ENCODE measurements around the gene ZNF670. TPM values are rescaled to one million over a fixed set of nuclear protein-coding genes. Genes with fewer than 3 reads are reported as not detected.

The ZNF670 gene
- total RNA-seq, 4 donors from 2014 or later = 5.0 to 9.5 (median 7.4) TPM

DNA sequence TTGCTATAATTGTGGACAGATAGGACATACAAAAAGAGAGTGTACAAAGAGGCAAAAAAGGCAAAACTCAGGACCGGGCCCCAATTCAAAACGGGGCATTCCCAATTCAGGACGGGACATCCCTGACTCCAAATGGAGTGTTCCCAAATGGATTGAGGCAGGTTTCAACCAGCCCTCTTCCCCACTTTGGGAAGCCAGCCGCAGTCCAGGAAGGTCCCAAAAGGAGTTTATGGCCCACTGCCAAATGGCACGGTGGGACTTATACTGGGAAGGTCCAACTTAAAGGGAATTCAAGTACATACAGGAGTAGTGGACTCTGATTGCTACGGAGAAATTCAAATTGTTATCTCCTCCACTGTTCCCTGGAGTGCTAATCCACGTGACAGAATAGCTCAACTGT is 29.1 kb upstream of the ZNF670 start:
- DNase-seq = no peak
- Histone ChIP-seq H3K4me1 (no peaks in the 10 kb centered on the region), H3K27me3 (no peaks in the 10 kb centered on the region), H3K9me3 (no peaks in the 10 kb centered on the region), H3K36me3 (no peaks in the 10 kb centered on the region), H3K4me3 (no peak overlapping the region), H3K27ac (no peak overlapping the region)
- intact Hi-C loops (cut with DNase I; ENCODE audit: low total_unique reads) = no loop called here
- TF ChIP-seq, protein P1, sequence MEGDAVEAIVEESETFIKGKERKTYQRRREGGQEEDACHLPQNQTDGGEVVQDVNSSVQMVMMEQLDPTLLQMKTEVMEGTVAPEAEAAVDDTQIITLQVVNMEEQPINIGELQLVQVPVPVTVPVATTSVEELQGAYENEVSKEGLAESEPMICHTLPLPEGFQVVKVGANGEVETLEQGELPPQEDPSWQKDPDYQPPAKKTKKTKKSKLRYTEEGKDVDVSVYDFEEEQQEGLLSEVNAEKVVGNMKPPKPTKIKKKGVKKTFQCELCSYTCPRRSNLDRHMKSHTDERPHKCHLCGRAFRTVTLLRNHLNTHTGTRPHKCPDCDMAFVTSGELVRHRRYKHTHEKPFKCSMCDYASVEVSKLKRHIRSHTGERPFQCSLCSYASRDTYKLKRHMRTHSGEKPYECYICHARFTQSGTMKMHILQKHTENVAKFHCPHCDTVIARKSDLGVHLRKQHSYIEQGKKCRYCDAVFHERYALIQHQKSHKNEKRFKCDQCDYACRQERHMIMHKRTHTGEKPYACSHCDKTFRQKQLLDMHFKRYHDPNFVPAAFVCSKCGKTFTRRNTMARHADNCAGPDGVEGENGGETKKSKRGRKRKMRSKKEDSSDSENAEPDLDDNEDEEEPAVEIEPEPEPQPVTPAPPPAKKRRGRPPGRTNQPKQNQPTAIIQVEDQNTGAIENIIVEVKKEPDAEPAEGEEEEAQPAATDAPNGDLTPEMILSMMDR (IDR thresholded peaks at IDR 0.05) = no peak
- TF ChIP-seq POLR2A (IDR thresholded peaks at IDR 0.05) = no peak

DNA sequence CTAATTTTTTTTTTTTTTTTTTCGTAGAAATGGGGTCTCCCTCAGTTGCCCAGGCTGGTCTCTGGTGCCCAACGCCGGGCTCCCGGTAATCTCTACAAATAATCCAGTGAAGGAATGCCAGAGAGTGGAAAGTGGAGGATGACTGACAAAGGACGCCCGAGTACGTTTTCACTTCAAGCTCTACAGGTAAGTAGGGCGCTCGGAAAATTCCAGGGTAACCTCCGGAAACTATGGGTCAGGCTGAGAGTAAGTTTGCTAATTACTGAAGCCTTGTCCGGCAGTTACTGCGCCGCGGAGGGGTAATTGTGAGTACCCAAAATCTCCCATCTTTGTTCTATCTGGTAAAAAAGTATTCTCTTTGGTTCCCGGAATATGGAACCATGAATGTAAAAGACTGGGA is 27.4 kb upstream of the ZNF670 start:
- Histone ChIP-seq H3K27ac (no peak overlapping the region), H3K27me3 (no peaks in the 10 kb centered on the region), H3K4me1 (no peaks in the 10 kb centered on the region), H3K36me3 (no peaks in the 10 kb centered on the region), H3K9me3 (no peaks in the 10 kb centered on the region), H3K4me3 (no peak overlapping the region)
- no peak for DNase-seq
- no peak for TF ChIP-seq POLR2A (IDR thresholded peaks at IDR 0.05)
- TF ChIP-seq, protein P1 (IDR thresholded peaks at IDR 0.05) = no peak
- intact Hi-C loops (cut with DNase I; ENCODE audit: low total_unique reads) = no loop called here

- peak overlapping the region in 1 of 2 donors; percentile 73 for H3K27ac ChIP-seq
- no peaks in the 10 kb centered on the region for H3K4me1 ChIP-seq
- no peak for DNase-seq
- TF ChIP-seq POLR2A (IDR thresholded peaks at IDR 0.05) = no peak
- TF ChIP-seq, protein P1 (IDR thresholded peaks at IDR 0.05) = no peak
- intact Hi-C loops (cut with DNase I; ENCODE audit: low total_unique reads) = no loop called here
- H3K9me3 ChIP-seq = no peaks in the 10 kb centered on the region
- H3K27me3 ChIP-seq = no peaks in the 10 kb centered on the region
- no peaks in the 10 kb centered on the region for H3K36me3 ChIP-seq
- peak overlapping the region; percentile 64 to 78 for H3K4me3 ChIP-seq
Measured at GRCh38 chr1:247104965-247105364, 26.4 kb upstream of the ZNF670 start.

- peak within 1 kb of the TSS; percentile 64 to 78 for H3K4me3 ChIP-seq
- no peaks in the 10 kb centered on the region for H3K4me1 ChIP-seq
- no peaks in the 10 kb centered on the region for H3K36me3 ChIP-seq
- H3K9me3 ChIP-seq = no peaks in the 10 kb centered on the region
- H3K27ac ChIP-seq = peak within 1 kb of the TSS; percentile 73 to 77
- no peaks in the 10 kb centered on the region for H3K27me3 ChIP-seq
- TF ChIP-seq, protein P1 (IDR thresholded peaks at IDR 0.05) = peak in 1 of 4 experiments; percentile 18
- peak; percentile 51 to 74 for TF ChIP-seq POLR2A (IDR thresholded peaks at IDR 0.05)
- intact Hi-C loops (cut with DNase I; ENCODE audit: low total_unique reads) = no loop called here
- DNase-seq = peak; percentile 97
Measured at GRCh38 chr1:247103859-247104591, 25.4 kb upstream of the ZNF670 start, which contains the start of gene ZNF669. Gene ZNF669 (minus strand): TSS chr1:247104356. CDS start chr1:247104199, 157 bp downstream.

DNA sequence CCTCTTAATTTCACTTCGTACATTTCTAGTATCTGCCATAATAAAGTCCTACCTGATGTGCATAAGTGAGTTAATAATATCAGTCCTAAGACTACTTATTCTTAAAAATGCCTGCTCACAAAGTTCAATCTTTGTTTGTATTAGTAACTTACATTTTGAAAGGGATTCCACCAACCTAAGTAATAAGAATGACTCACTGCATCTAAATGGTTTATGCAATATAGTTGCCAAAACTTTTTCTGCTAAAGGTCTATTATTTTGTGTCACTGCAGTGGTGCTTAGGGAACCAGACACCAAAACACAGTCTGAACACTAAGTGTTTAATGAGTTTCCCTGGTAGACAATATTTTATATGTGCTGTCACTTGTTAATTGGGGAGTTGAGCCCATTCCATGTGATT is 23.8 kb upstream of the ZNF670 start:
- intact Hi-C loops (cut with DNase I; ENCODE audit: low total_unique reads) = no loop called here
- no peaks in the 10 kb centered on the region for H3K27me3 ChIP-seq
- no peaks in the 10 kb centered on the region for H3K9me3 ChIP-seq
- TF ChIP-seq, protein P1 (IDR thresholded peaks at IDR 0.05) = no peak
- no peak for TF ChIP-seq POLR2A (IDR thresholded peaks at IDR 0.05)
- no peaks in the 10 kb centered on the region for H3K36me3 ChIP-seq
- no peaks in the 10 kb centered on the region for H3K4me1 ChIP-seq
- H3K4me3 ChIP-seq = no peak overlapping the region
- no peak overlapping the region for H3K27ac ChIP-seq
- no peak for DNase-seq

Data from uterus (tissue), 4 donors.